MM.1S (cell line): ENCODE measurements around the gene KRT78.

Experiments
- CTCF ChIP-seq: fragments of 300-600 bp; sonication (generic); IDR thresholded peaks from 2 replicates; pipeline ENCODE4 v1.5.1; 2016; ENCODE audit warnings: antibody characterized with exemption, low read length, mixed read lengths
- EZH2 ChIP-seq: fragments of 300-600 bp; sonication (generic); optimal IDR thresholded peaks from 2 replicates; pipeline ENCODE3; 2017; ENCODE audit warnings: low read depth, mild to moderate bottlenecking, antibody characterized with exemption, low read length, mixed read lengths

DNA sequence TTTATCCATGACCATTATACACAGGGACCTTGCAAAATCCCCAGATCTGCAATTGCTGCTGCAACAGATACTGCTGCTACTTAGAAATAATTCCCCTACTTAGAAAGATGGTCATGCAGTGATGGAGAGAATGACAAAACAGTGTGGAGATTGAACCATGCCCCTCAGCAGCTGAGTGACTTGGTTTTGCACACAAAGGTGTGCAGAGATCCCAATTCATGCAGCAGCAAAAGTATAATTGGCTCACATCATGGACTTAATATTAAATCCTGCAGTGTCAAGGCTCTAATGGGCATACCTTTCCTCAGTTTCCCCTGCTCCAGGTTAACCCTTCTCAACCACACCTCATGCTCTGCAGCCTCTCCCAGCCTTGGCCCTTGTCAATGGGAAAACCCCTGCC is 3.0 kb upstream of the KRT78 start:
- TF ChIP-seq EZH2 = no peak
- no peak for TF ChIP-seq CTCF
